GM23338 (cell line): Measurements from ENCODE around the gene APLN. TPM values are rescaled to one million over a fixed set of nuclear protein-coding genes. Genes with fewer than 3 reads are reported as not detected.

ENCODE experiments used
- ATAC-seq: fragments of 200-7000 bp; cut with Tn5 transposase; 3 replicates; pipeline ENCODE4 v1.9.1; 2020
- DNase-seq: peaks from one replicate; pipeline ENCODE4 v3.0.0-alpha.2; 2015; ENCODE audit warnings: low spot score
- H2AFZ ChIP-seq: fragments of 200-600 bp; sonication (generic); 2 replicates; pipeline ENCODE4 v1.8.0; 2016; ENCODE audit warnings: antibody characterized with exemption, mild to moderate bottlenecking, moderate library complexity
- H3F3A ChIP-seq: fragments of 200-600 bp; sonication (generic); replicated peaks from 2 replicates; pipeline ENCODE4 v1.8.0; 2017; ENCODE audit warnings: antibody characterized with exemption, mixed run types, low read depth
- H3K27ac ChIP-seq: fragments of 200-600 bp; sonication (generic); 2 replicates; pipeline ENCODE4 v1.6.1; 2016; ENCODE audit warnings: low read depth
- H3K27me3 ChIP-seq: fragments of 200-600 bp; sonication (generic); 2 replicates; pipeline ENCODE4 v1.8.0; 2016; ENCODE audit warnings: mild to moderate bottlenecking, mixed run types, moderate library complexity; ENCODE audit not compliant: insufficient read depth
- H3K36me3 ChIP-seq: fragments of 200-600 bp; sonication (generic); 2 replicates; pipeline ENCODE4 v1.8.0; 2016; ENCODE audit warnings: mild to moderate bottlenecking; ENCODE audit not compliant: insufficient read depth
- H3K4me1 ChIP-seq: fragments of 200-600 bp; sonication (generic); 2 replicates; pipeline ENCODE4 v1.8.0; 2016; ENCODE audit warnings: mild to moderate bottlenecking, moderate library complexity; ENCODE audit not compliant: insufficient read depth
- H3K4me2 ChIP-seq: fragments of 200-600 bp; sonication (generic); 2 replicates; pipeline ENCODE4 v1.7.1; 2017; ENCODE audit warnings: mixed run types
- H3K4me3 ChIP-seq: fragments of 200-600 bp; sonication (generic); 2 replicates; pipeline ENCODE4 v1.6.1; 2016; ENCODE audit warnings: mixed run types
- H3K79me2 ChIP-seq: fragments of 200-600 bp; sonication (generic); replicated peaks from 2 replicates; pipeline ENCODE4 v1.8.0; 2017; ENCODE audit warnings: mild to moderate bottlenecking; ENCODE audit not compliant: insufficient read depth
- H3K9me2 ChIP-seq: fragments of 200-600 bp; sonication (generic); 2 replicates; pipeline ENCODE4 v1.8.0; 2017; ENCODE audit not compliant: insufficient read depth
- H4K20me1 ChIP-seq: fragments of 200-600 bp; sonication (generic); replicated peaks from 2 replicates; pipeline ENCODE4 v1.8.0; 2017; ENCODE audit warnings: mild to moderate bottlenecking; ENCODE audit not compliant: insufficient read depth
- H3K27ac Mint-ChIP-seq: 2 replicates; pipeline ENCODE4 v1.8.0; 2020; ENCODE audit warnings: inconsistent platforms, mild to moderate bottlenecking, moderate library complexity, mixed read lengths
- H3K27me3 Mint-ChIP-seq: 3 replicates; pipeline ENCODE4 v1.8.0; 2022; ENCODE audit warnings: low read depth, mild to moderate bottlenecking, moderate library complexity, mixed read lengths, inconsistent platforms; ENCODE audit not compliant: insufficient read depth, poor library complexity
- H3K36me3 Mint-ChIP-seq: 3 replicates; pipeline ENCODE4 v1.8.0; 2021; ENCODE audit warnings: low read depth, mild to moderate bottlenecking, inconsistent platforms, moderate library complexity, mixed read lengths
- H3K4me1 Mint-ChIP-seq: 3 replicates; pipeline ENCODE4 v1.8.0; 2020; ENCODE audit warnings: mild to moderate bottlenecking, inconsistent platforms, mixed read lengths
- H3K4me3 Mint-ChIP-seq: 3 replicates; pipeline ENCODE4 v1.8.0; 2021; ENCODE audit warnings: moderate library complexity, mild to moderate bottlenecking, inconsistent platforms, mixed read lengths
- H3K9me3 Mint-ChIP-seq: 3 replicates; pipeline ENCODE4 v1.8.0; 2020; ENCODE audit warnings: moderate library complexity, mild to moderate bottlenecking, inconsistent platforms, mixed read lengths
- CREB1 ChIP-seq: fragments of 250-450 bp; sonication (Bioruptor Pico); IDR thresholded peaks from 2 replicates; pipeline ENCODE4 v1.5.0; 2020; ENCODE audit warnings: low read depth, mild to moderate bottlenecking, moderate library complexity
- CTCF ChIP-seq, 2 experiments: fragments of 200-600 bp in 1 of 2; sonication (generic) in 1 of 2; conservative IDR thresholded peaks; 2 replicates each; pipeline versions ENCODE4 v1.5.1 to v1.6.1; 2016 to 2017; ENCODE audit warnings: antibody characterized with exemption in 2 of 2, low read depth in 2 of 2, mild to moderate bottlenecking in 2 of 2, moderate library complexity in 1 of 2
- EZH2 ChIP-seq: fragments of 200-600 bp; sonication (generic); IDR thresholded peaks from one replicate; pipeline ENCODE4 v1.8.0; 2017; ENCODE audit warnings: antibody characterized with exemption, mild to moderate bottlenecking, low read depth; ENCODE audit not compliant: unreplicated experiment
- EZH2phosphoT487 ChIP-seq: fragments of 200-600 bp; sonication (generic); IDR thresholded peaks from one replicate; pipeline ENCODE4 v1.8.1; 2018; ENCODE audit warnings: antibody characterized with exemption; ENCODE audit not compliant: unreplicated experiment
- JUNB ChIP-seq: IDR thresholded peaks from one replicate; pipeline ENCODE4 v1.6.1; 2016; ENCODE audit warnings: antibody characterized with exemption; ENCODE audit not compliant: unreplicated experiment
- NANOG ChIP-seq: IDR thresholded peaks from 2 replicates; pipeline ENCODE4 v1.6.1; 2016; ENCODE audit warnings: antibody characterized with exemption, borderline replicate concordance
- POLR2AphosphoS5 ChIP-seq: IDR thresholded peaks from 2 replicates; pipeline ENCODE4 v1.6.1; 2016; ENCODE audit warnings: antibody characterized with exemption, low read depth
- STAT1 ChIP-seq: IDR thresholded peaks from one replicate; pipeline ENCODE4 v1.6.1; 2016; ENCODE audit warnings: antibody characterized with exemption; ENCODE audit not compliant: unreplicated experiment
- ZNF114 ChIP-seq: fragments of 250-450 bp; sonication (Bioruptor Pico); IDR thresholded peaks from 2 replicates; pipeline ENCODE4 v1.5.0; 2020; ENCODE audit warnings: mild to moderate bottlenecking, moderate library complexity
- ZNF331 ChIP-seq: fragments of 250-450 bp; sonication (Bioruptor Pico); IDR thresholded peaks from 2 replicates; pipeline ENCODE4 v1.5.0; 2020; ENCODE audit warnings: low read depth, mild to moderate bottlenecking, moderate library complexity
- polyA plus RNA-seq: library from polyadenylated mRNA; unstranded; fragments of >200 nt; fragmentation: Nextera tagmentation; extraction: Ambion mirVana; gene quantifications from 2 replicates; pipeline ENCODE4 v1.2.1, GENCODE V29; 2016
- total RNA-seq: library from RNA; depleted of rRNA; stranded (reverse); fragments of >200 nt; shearing (Covaris generic); gene quantifications from 2 replicates; pipeline ENCODE4 v1.2.3, GENCODE V29; 2014
- TF ChIP-seq, protein P1 (sequence below): IDR thresholded peaks from one replicate; pipeline ENCODE4 v1.6.1; 2018; ENCODE audit warnings: antibody characterized with exemption; ENCODE audit not compliant: unreplicated experiment

APLN gene
- total and polyA plus RNA-seq, 2 experiments from 2014 or later, result 0.49 to 0.60 TPM

DNA sequence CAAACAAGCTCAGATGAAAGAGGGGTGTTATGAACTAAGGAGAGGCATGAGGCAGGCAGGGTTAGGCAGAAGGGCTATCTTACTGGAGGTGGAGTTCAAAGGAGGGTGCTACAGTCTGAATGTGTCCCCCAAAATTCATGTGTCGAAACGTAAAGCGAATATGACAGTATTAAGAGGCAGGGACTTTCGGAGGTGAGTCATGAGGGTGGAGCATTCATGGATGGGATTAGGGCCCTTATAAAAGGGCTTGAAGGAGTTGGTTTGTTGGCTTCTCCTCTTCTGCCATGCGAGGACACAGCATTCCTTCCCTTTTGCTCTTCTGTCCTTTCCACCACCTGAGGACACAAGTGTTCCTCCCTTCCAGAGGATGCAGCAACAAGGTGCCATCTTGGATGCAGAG is 22.9 kb downstream of the APLN start (continued):
- TF ChIP-seq ZNF114 (CRISPR knock-in tag) (no peak), CREB1 (CRISPR knock-in tag) (no peak), JUNB (no peak), STAT1 (no peak), CTCF (conservative IDR thresholded peaks at IDR 0.05; ENCODE audit: low read depth in 2 of 2) (no peak), NANOG (no peak), ZNF331 (no peak)
- TF ChIP-seq, protein P1, sequence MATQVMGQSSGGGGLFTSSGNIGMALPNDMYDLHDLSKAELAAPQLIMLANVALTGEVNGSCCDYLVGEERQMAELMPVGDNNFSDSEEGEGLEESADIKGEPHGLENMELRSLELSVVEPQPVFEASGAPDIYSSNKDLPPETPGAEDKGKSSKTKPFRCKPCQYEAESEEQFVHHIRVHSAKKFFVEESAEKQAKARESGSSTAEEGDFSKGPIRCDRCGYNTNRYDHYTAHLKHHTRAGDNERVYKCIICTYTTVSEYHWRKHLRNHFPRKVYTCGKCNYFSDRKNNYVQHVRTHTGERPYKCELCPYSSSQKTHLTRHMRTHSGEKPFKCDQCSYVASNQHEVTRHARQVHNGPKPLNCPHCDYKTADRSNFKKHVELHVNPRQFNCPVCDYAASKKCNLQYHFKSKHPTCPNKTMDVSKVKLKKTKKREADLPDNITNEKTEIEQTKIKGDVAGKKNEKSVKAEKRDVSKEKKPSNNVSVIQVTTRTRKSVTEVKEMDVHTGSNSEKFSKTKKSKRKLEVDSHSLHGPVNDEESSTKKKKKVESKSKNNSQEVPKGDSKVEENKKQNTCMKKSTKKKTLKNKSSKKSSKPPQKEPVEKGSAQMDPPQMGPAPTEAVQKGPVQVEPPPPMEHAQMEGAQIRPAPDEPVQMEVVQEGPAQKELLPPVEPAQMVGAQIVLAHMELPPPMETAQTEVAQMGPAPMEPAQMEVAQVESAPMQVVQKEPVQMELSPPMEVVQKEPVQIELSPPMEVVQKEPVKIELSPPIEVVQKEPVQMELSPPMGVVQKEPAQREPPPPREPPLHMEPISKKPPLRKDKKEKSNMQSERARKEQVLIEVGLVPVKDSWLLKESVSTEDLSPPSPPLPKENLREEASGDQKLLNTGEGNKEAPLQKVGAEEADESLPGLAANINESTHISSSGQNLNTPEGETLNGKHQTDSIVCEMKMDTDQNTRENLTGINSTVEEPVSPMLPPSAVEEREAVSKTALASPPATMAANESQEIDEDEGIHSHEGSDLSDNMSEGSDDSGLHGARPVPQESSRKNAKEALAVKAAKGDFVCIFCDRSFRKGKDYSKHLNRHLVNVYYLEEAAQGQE, result no peak

GRCh38 chrX:129629837-129630236 is 24.9 kb downstream of the APLN start:
- H3K4me1 ChIP-seq, result no peaks in the 10 kb centered on the region
- H3K36me3 Mint-ChIP-seq, result no peaks in the 10 kb centered on the region
- H3K9me2 ChIP-seq, result no peaks in the 10 kb centered on the region
- no peaks in the 10 kb centered on the region for H3K9me3 Mint-ChIP-seq
- H2AFZ ChIP-seq, result no peak overlapping the region
- DNase-seq (no peak), ATAC-seq (no peak)
- no peak overlapping the region for H3K4me2 ChIP-seq
- H3K27me3 ChIP-seq, result no peaks in the 10 kb centered on the region
- TF ChIP-seq EZH2phosphoT487, result no peak
- no peak for TF ChIP-seq CREB1 (CRISPR knock-in tag)
- no peak for TF ChIP-seq CTCF (conservative IDR thresholded peaks at IDR 0.05; ENCODE audit: low read depth in 2 of 2)
- TF ChIP-seq, protein P1, result no peak
- TF ChIP-seq EZH2, result no peak
- no peak for TF ChIP-seq NANOG
- no peak for TF ChIP-seq JUNB
- no peak for TF ChIP-seq POLR2AphosphoS5
- TF ChIP-seq ZNF331, result no peak
- no peak for TF ChIP-seq STAT1
- no peaks in the 10 kb centered on the region for H3K79me2 ChIP-seq
- no peak overlapping the region for H3K27ac ChIP-seq
- H3K4me3 Mint-ChIP-seq, result no peak overlapping the region
- H3K36me3 ChIP-seq, result no peaks in the 10 kb centered on the region
- H4K20me1 ChIP-seq, result no peaks in the 10 kb centered on the region
- H3K27me3 Mint-ChIP-seq, result peaks cover 4% of the 10 kb centered on the region
- H3K4me1 Mint-ChIP-seq, result no peaks in the 10 kb centered on the region; the same call in 2 of the 3 replicates
- H3K4me3 ChIP-seq, result no peak overlapping the region
- H3F3A ChIP-seq, result no peaks in the 10 kb centered on the region
- no peak overlapping the region for H3K27ac Mint-ChIP-seq
